Fibroblast of skin of left quadriceps (primary cell): ENCODE data around the gene FCN3.

Source experiments
- DNase-seq, 2 experiments: peaks; one replicate each; pipeline ENCODE4 v3.0.0-alpha.2; 2013; ENCODE audit warnings: low read depth in 2 of 2

Gene FCN3

DNA sequence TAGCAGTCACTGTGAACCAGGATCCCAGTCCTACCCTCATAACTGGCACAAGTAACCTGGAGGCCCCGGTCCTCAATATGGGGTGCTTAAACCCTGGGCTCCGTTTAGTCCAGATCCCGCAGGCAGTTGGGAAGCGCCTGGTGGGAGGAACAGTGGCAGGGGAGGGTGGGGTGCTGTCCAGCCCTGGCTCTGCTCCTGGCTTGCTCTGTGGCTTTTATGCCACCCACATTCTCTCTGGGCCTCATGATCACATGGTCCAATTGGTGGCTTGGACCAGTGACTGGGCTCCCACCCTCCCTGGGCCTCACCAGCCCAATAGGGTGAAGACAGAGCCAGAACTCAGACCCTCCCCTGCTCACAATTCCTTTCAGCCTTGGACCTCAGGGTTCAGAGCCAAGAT, 5.6 kb upstream of the FCN3 start:
- DNase-seq = no peak

GRCh38 chr1:27379564-27380122, 5.0 kb upstream of the FCN3 start:
- no peak for DNase-seq

- DNase-seq = no peak
These were observed 3.3 kb upstream of the FCN3 start for GRCh38 chr1:27377760-27378495.

GRCh38 chr1:27372808-27373690, 1.6 kb downstream of the FCN3 start:
- DNase-seq = no peak

- no peak for DNase-seq
These were observed 2.4 kb downstream of the FCN3 start for GRCh38 chr1:27372022-27372807.

- DNase-seq = no peak
These were observed 5.6 kb downstream of the FCN3 start for GRCh38 chr1:27368869-27369582.

GRCh38 chr1:27367160-27367650, 7.4 kb downstream of the FCN3 start:
- no peak for DNase-seq

- DNase-seq = peak; percentile 36 to 37
These were observed 8.0 kb downstream of the FCN3 start, which contains the start of gene MAP3K6 for GRCh38 chr1:27366411-27367159. Gene MAP3K6 (minus strand): TSS chr1:27366961. CDS start chr1:27366597, 364 bp downstream.

GRCh38 chr1:27366113-27366410, 8.6 kb downstream of the FCN3 start:
- DNase-seq = peak; percentile 36 to 43

- peak; percentile 71 to 73 for DNase-seq
These were observed 9.1 kb downstream of the FCN3 start for GRCh38 chr1:27365372-27366112.

DNA sequence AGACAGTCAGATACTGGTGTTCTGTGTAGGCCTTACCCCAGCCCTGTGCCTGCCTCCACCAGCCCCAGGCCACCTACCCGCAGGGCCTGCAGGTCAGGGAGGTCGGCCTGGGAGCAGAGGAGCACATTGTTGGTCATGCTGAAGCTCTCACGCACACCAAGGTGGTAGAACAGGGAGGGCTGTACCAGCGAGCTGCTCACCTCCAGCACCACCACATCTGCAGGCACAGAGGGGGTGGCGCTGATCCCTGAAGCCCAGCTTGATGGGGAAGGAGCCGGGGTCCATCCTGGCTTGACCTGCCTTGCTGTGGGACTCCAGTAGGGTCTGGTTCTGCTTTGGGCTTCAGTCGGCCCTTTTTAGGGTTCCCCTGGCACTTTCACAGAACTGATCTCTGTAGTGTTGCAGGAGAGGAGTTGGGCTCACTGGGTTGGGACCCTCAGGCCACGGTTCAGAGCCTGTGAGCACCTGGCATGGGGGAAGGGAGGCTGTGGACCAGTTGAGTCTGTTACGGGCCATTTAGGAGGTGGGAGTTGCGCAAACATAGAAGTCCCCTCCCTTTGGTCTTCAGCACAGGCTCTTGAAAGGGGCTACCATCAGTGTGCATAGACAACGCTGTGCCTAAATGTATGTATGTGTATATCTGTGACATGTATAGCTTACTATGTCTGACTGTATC, 9.8 kb downstream of the FCN3 start:
- DNase-seq = no peak

GRCh38 chr1:27363766-27364695, 10.6 kb downstream of the FCN3 start:
- DNase-seq = no peak

- no peak for DNase-seq
These were observed 13.1 kb downstream of the FCN3 start for GRCh38 chr1:27361553-27361952.

- no peak for DNase-seq
These were observed 13.6 kb downstream of the FCN3 start for GRCh38 chr1:27361044-27361402.

- no peak for DNase-seq
These were observed 14.2 kb downstream of the FCN3 start for GRCh38 chr1:27360159-27361043.

- DNase-seq = no peak
These were observed 14.8 kb downstream of the FCN3 start for GRCh38 chr1:27359822-27360158.

- DNase-seq = no peak
These were observed 15.7 kb downstream of the FCN3 start for GRCh38 chr1:27358928-27359313.
